ELR (cell line): Measurements from ENCODE around the gene OR51V1.
"Not testable (repeated sequence)": the region's sequence is repeated elsewhere in the genome, so short reads cannot be mapped to it uniquely, and the experiment has no call there.

ENCODE experiments used
- DNase-seq: peaks from one replicate; pipeline ENCODE4 v3.0.0-alpha.2; 2015; ENCODE audit warnings: low read depth

The OR51V1 gene

DNA sequence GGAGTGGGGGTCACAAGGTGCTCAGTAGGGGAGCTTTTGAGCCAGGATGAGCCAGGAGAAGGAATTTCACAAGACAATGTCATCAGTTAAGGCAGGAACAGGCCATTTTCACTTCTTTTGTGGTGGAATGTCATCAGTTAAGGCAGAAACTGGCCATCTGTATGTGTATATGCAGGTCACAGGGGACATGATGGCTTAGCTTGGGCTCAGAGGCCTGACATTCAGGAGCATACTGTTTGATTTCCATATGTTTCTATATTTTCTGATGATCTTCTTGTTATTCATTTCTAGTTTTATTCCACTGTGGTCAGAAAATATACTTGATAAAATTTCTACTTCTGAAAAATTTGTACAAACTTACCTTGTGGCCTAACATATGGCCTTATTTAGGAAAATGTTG lies 34.6 kb downstream of the OR51V1 start:
- not testable (repeated sequence) for DNase-seq

DNA sequence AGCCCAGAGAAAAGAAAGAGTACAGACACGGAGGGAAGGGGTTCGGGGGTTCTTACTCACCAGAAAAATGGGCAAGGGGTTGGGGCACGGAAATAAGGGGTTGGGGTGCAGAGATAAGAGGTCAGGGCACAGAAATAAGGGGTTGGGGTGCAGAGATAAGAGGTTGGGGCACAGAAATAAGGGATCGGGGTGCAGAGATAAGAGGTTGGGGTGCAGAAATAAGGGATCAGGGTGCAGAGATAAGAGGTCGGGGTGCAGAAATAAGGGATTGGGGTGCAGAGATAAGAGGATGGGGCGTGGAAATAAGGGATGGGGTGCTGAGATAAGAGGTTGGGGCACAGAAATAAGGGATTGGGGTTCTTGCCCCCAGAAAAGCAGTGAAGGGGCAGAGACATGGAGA lies 35.7 kb downstream of the OR51V1 start:
- not testable (repeated sequence) for DNase-seq

DNA sequence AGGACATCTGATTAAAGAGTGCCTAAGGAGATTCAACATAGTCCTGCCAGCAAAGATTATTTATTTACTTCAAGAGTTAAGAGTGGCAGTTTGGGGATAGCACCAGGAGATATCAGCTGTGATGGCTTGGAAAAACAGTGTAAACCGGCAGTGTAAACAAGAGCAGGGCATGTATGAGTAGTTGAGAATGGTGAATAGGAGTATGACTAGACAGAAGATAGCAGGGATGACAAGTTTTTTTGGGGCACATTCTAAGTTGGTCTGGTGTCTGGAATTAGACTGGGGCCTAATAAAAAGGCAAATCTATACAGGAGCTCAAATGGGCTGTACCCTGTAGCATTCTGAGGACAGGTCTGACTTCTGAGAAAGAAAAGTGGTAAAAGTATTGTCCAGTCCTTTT lies 39.4 kb downstream of the OR51V1 start:
- DNase-seq, result not testable (repeated sequence)

DNA sequence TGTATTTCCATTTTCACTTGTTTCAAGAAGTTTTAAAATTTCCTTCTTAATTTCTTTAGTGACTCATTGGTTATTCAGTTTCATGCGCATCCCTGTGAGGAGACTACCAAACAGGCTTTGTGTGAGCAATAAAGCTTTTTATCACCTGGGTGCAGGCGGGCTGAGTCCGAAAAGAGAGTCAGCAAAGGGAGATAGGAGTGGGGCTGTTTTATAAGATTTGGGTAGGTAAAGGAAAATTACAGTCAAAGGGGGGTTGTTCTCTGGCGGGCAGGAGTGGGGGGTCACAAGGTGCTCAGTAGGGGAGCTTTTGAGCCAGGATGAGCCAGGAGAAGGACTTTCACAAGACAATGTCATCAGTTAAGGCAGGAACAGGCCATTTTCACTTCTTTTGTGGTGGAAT lies 40.3 kb downstream of the OR51V1 start:
- not testable (repeated sequence) for DNase-seq

DNA sequence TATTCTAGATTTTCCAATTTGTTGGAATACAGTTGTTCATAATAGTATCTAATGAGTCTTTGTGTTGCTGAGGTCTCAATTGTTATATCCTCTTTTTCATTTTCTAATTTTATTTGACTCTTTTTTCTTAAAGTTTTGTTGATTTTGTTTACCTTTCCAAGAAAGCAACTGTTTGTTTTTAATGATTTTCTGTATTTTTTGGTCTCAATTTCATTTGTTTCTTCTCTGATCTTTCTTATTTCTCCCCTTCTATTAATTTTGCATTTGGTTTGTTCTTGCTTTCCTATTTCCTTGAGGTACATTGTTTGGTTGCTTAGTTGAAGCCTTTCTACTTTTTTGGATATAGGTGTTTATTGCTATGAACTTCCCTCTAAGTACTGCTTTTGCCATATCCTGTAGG lies 40.7 kb downstream of the OR51V1 start:
- no peak for DNase-seq

DNA sequence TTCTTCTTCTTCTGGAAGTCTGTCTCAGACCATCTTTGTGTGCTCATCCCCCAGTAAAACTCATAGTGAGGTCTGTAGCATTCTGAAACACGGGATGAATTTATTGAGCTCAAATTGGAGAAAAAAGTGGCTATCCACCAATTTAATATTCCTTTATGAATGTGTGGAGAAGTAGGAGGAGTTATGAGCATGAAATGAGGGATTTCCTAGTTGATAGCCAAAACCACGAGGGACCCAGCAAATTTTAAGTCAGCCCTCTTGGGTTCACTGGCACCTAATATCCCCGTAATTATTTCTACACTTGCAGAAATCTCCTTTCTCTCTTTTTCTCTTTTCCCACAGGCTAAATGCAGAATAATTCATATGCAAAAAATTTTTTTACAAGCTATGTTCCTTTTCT lies 45.8 kb downstream of the OR51V1 start, which contains the start of gene OR52A1:
Gene OR52A1, minus strand, starts transcription at position 101 of the 400 bp plus-strand sequence. CDS start 2,388 bp downstream, outside the sequence.
- no peak for DNase-seq

DNA sequence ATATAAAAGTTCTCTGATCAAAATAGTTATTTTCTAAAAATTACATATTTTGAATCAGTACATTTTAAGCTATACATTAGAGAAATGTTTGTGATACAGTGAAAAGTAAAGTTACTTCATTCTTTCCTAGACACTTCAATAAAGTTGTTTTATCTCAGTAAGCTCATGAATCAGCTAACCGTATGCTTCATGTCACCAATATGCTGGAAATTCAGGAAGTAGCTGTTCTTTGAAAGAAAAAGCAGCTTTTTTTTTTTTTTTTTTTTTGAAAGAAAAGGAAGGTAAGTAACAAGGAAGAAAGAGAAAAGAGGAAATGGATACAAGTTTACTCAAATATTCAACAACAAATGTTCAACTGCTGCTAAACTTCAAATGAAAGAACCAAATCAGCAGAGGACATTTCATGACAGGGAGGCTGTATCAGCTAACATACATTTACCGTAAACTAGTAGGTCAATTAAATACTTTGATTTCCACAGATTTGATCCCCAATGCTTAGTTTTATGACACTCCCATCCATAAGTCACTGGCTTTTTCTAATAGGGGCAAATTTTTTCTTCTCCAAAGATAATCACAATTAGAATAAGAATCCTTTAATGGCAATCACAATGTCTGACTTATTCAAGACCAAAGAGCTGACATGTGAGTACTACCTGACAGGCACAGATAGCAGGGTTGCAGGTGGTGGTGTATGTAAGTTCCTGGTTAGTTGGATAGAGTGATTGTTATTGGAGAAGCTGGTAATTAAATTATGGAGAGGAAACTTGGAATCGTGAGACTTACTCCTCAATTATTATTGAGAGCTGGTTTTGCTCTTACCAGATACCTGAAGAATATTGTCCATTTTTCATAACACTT lies 46.7 kb downstream of the OR51V1 start:
- DNase-seq, result no peak

DNA sequence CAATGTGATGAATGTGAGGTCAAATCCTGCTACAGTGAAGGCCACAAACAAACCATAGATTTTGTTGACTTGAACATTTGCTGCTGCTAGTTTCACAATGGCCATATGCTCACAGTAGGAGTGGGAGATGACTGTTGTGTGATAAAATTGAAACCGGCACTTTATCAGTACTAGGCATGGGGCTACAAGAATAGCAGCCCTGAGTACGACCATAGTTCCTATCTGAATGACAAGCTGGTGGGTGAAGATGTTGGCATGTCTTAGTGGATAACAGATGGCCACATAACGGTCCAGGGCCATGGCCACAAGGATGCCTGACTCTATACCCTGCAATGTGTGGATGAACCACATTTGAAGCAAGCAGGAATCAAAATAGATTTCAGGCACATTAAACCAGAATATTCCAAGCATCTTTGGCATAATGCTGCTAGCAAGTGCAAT lies 48.7 kb downstream of the OR51V1 start:
- DNase-seq, result no peak
